Activated naive CD8-positive, alpha-beta T cell treated with anti-CD3 and anti-CD28 coated beads, Interleukin-2, amount 10 ng/mL, durations not matched to agents 7 days and 5 days (primary cell): Measurements from ENCODE around the gene ZBTB18. TPM values are rescaled to one million over a fixed set of nuclear protein-coding genes. Genes with fewer than 3 reads are reported as not detected.
A peak's percentile ranks its signal among the peaks of the same experiment; 100 is the strongest.
"Not testable (repeated sequence)": the region's sequence is repeated elsewhere in the genome, so short reads cannot be mapped to it uniquely, and the experiment has no call there.

Experiments
- ATAC-seq: fragments of 150-1000 bp; cut with Tn5 transposase; one replicate; pipeline ENCODE4 v1.10.0; 2021; ENCODE audit warnings: low read depth, moderate library complexity
- POLR2A ChIA-PET: fragments of 350-600 bp; sonication (Branson Sonifier 250); formaldehyde crosslinking; loops from one replicate; lab custom pipeline; 2021; ENCODE audit warnings: antibody characterized with exemption; lab: Charles Lee
- DNase-seq: peaks from one replicate; pipeline ENCODE4 v3.0.0; 2021
- H3K27ac Mint-ChIP-seq: one replicate; pipeline ENCODE4 v1.8.0; 2022; ENCODE audit warnings: mild to moderate bottlenecking, mixed read lengths
- H3K27me3 Mint-ChIP-seq: one replicate; pipeline ENCODE4 v1.8.0; 2022; ENCODE audit warnings: mild to moderate bottlenecking, moderate library complexity, mixed read lengths
- H3K36me3 Mint-ChIP-seq: one replicate; pipeline ENCODE4 v1.8.0; 2021; ENCODE audit warnings: mild to moderate bottlenecking, mixed read lengths
- H3K4me1 Mint-ChIP-seq: one replicate; pipeline ENCODE4 v1.8.0; 2021; ENCODE audit warnings: mixed read lengths
- H3K4me3 Mint-ChIP-seq: one replicate; pipeline ENCODE4 v1.8.0; 2022; ENCODE audit warnings: mild to moderate bottlenecking, moderate library complexity, mixed read lengths
- H3K9me3 Mint-ChIP-seq: one replicate; pipeline ENCODE4 v1.8.0; 2021; ENCODE audit warnings: mixed read lengths
- total RNA-seq, 2 experiments: library from RNA; stranded (reverse); gene quantifications; one replicate each; pipeline ENCODE4 v1.2.3, GENCODE V29; 2021

ZBTB18 gene
- total RNA-seq, 2 experiments from 2014 or later = 24.7 to 26.5 TPM

- peaks cover 8% of the 10 kb centered on the region for H3K27me3 Mint-ChIP-seq
- ATAC-seq (no peak), DNase-seq (no peak)
- H3K9me3 Mint-ChIP-seq = peaks cover 2% of the 10 kb centered on the region
- H3K27ac Mint-ChIP-seq = no peak overlapping the region
- POLR2A ChIA-PET = no interaction called here
- no peak overlapping the region for H3K4me3 Mint-ChIP-seq
- H3K36me3 Mint-ChIP-seq = no peaks in the 10 kb centered on the region
- H3K4me1 Mint-ChIP-seq = no peaks in the 10 kb centered on the region
These were observed 28.8 kb upstream of the ZBTB18 start for GRCh38 chr1:244022311-244022710.

DNA sequence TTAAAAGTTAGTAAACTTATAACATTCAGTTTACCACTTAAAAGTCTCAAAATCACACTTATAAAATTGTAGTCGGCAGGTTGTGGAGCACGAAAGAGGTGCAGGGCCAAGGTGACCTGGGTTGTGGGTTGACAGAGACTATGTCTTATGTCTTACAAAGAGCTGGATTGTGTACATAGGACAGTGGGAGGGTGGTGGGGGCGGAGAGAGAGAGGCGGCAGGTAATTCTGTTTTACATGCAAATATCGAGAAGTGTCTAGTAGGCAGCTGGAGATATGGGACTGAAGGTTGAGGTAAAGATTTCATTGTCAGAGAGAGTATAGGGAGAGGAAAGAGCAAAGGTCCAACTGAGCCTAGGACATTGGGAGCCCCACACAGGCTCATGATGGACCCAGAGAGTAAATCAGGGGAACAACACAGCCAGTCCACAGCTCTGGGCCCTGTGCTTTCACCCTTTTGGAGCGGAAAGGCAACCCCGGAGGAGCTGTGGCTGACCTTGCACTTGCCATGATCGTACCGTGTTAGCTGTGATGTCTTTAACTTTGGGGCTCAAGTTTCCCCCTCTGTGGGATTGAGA is 28.1 kb upstream of the ZBTB18 start:
- H3K4me3 Mint-ChIP-seq = no peak overlapping the region
- H3K27ac Mint-ChIP-seq = no peak overlapping the region
- POLR2A ChIA-PET = no interaction called here
- ATAC-seq (no peak), DNase-seq (no peak)
- H3K36me3 Mint-ChIP-seq = no peaks in the 10 kb centered on the region
- peaks cover 2% of the 10 kb centered on the region for H3K9me3 Mint-ChIP-seq
- H3K27me3 Mint-ChIP-seq = peaks cover 8% of the 10 kb centered on the region
- no peaks in the 10 kb centered on the region for H3K4me1 Mint-ChIP-seq

DNA sequence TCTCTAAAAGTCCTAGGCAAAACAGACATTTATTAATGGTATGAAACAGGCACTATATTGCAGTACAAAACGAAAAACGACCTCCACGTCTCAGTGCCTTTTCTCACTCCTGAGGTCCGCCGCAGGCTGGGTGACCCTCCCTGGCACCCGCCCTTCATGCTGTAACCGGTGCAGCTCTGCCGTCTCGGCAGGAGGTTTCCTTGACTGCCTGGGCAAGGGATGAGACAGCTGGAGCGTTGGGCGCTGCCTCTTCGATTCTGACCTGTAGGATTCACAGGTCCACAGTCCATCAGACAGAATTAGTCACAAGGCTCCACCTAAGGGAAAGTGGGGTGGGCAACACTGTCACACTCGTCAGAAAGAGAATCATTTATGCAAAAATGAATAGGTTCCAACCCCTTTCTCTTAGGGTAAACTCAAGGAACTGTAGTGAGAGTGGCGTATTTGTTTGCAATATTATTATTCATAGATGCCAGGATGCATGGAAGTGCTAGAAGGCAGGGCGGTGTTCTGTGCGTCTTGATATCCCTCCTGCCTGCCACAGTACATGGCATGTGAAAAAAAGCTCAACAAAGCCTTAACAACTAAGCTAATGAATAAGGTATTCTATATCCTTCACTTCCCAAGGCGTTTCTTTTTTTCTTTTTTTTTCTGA is 23.5 kb upstream of the ZBTB18 start:
- no peaks in the 10 kb centered on the region for H3K36me3 Mint-ChIP-seq
- DNase-seq (no peak), ATAC-seq (no peak)
- no peaks in the 10 kb centered on the region for H3K9me3 Mint-ChIP-seq
- POLR2A ChIA-PET = no interaction called here
- H3K27me3 Mint-ChIP-seq = peaks cover 12% of the 10 kb centered on the region
- no peaks in the 10 kb centered on the region for H3K4me1 Mint-ChIP-seq
- no peak overlapping the region for H3K4me3 Mint-ChIP-seq
- H3K27ac Mint-ChIP-seq = no peak overlapping the region

- POLR2A ChIA-PET = no interaction called here
- Mint-ChIP-seq H3K36me3 (no peaks in the 10 kb centered on the region), H3K27ac (no peak overlapping the region), H3K27me3 (peaks cover 8% of the 10 kb centered on the region), H3K4me3 (no peak overlapping the region), H3K4me1 (no peaks in the 10 kb centered on the region), H3K9me3 (no peaks in the 10 kb centered on the region)
- ATAC-seq (no peak), DNase-seq (no peak)
These were observed 22.4 kb upstream of the ZBTB18 start for GRCh38 chr1:244028701-244029100.

DNA sequence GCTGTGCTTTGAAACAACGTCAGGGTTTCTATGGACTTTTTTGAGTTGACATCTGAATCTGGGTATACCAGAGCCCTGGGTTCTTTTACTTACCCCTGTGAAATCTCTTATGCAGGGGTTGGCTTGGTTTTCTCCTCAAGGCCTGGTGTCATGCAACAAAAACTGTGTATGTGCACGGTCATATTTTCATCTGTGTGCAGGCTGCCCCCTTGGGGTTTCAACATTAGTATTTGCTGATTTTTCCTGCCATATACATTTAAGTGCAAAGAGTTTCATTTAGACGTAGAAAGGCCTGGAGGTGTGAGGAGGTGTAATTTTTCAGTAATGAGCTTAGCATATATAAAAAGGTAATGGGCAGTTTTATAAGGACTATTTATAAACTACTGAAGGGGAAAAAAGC is 22.0 kb upstream of the ZBTB18 start:
- ATAC-seq = no peak
- no peak for DNase-seq
- Mint-ChIP-seq H3K27ac (no peak overlapping the region), H3K9me3 (no peaks in the 10 kb centered on the region), H3K4me1 (no peaks in the 10 kb centered on the region), H3K4me3 (no peak overlapping the region), H3K27me3 (peaks cover 8% of the 10 kb centered on the region), H3K36me3 (no peaks in the 10 kb centered on the region)
- POLR2A ChIA-PET = no interaction called here

GRCh38 chr1:244030481-244031040 is 20.5 kb upstream of the ZBTB18 start:
- no peak for DNase-seq
- no peak overlapping the region for H3K4me3 Mint-ChIP-seq
- POLR2A ChIA-PET = no interaction called here
- no peaks in the 10 kb centered on the region for H3K36me3 Mint-ChIP-seq
- H3K27me3 Mint-ChIP-seq = peaks cover 5% of the 10 kb centered on the region
- H3K9me3 Mint-ChIP-seq = no peaks in the 10 kb centered on the region
- no peaks in the 10 kb centered on the region for H3K4me1 Mint-ChIP-seq
- ATAC-seq = no peak
- H3K27ac Mint-ChIP-seq = no peak overlapping the region

GRCh38 chr1:244035358-244035757 is 15.7 kb upstream of the ZBTB18 start:
- DNase-seq (no peak), ATAC-seq (no peak)
- POLR2A ChIA-PET = no interaction called here
- no peaks in the 10 kb centered on the region for H3K27me3 Mint-ChIP-seq
- no peak overlapping the region for H3K27ac Mint-ChIP-seq
- no peaks in the 10 kb centered on the region for H3K36me3 Mint-ChIP-seq
- H3K9me3 Mint-ChIP-seq = no peaks in the 10 kb centered on the region
- no peaks in the 10 kb centered on the region for H3K4me1 Mint-ChIP-seq
- no peak overlapping the region for H3K4me3 Mint-ChIP-seq

- Mint-ChIP-seq H3K4me1 (no peaks in the 10 kb centered on the region), H3K36me3 (no peaks in the 10 kb centered on the region), H3K9me3 (no peaks in the 10 kb centered on the region), H3K27ac (no peak overlapping the region), H3K27me3 (no peaks in the 10 kb centered on the region), H3K4me3 (no peak overlapping the region)
- DNase-seq (no peak), ATAC-seq (no peak)
- POLR2A ChIA-PET = no interaction called here
These were observed 13.8 kb upstream of the ZBTB18 start for GRCh38 chr1:244037252-244037651.

GRCh38 chr1:244041466-244042120 is 9.5 kb upstream of the ZBTB18 start:
- peaks cover 4% of the 10 kb centered on the region for H3K4me1 Mint-ChIP-seq
- no peak overlapping the region for H3K4me3 Mint-ChIP-seq
- H3K36me3 Mint-ChIP-seq = no peaks in the 10 kb centered on the region
- ATAC-seq (no peak), DNase-seq (no peak)
- no peaks in the 10 kb centered on the region for H3K9me3 Mint-ChIP-seq
- POLR2A ChIA-PET = no interaction called here
- no peak overlapping the region for H3K27ac Mint-ChIP-seq
- H3K27me3 Mint-ChIP-seq = peaks cover 3% of the 10 kb centered on the region

- POLR2A ChIA-PET = no interaction called here
- Mint-ChIP-seq H3K9me3 (no peaks in the 10 kb centered on the region), H3K4me3 (no peak overlapping the region), H3K36me3 (no peaks in the 10 kb centered on the region), H3K27me3 (peaks cover 3% of the 10 kb centered on the region), H3K4me1 (peaks cover 10% of the 10 kb centered on the region), H3K27ac (peak overlapping the region; percentile 64)
- ATAC-seq (no peak), DNase-seq (no peak)
These were observed 8.8 kb upstream of the ZBTB18 start for GRCh38 chr1:244042293-244042692.

DNA sequence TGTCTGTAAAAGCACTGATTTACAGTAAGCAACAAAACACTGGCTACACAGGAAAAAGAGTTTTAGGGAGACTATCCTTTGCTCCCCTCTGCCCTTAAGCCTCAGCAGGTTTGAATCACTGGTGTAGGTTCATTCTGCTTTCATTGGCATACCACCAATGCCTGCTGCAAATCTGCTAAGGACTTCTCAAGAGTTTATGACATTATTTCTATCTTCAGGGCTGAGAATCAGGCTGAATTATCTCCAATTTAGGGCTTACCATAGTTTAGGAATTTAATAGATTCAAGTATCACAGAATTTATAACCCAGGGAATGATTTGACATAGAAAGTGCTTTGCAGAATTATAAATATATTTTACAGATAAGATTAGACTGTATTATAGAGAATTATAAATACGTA is 6.7 kb upstream of the ZBTB18 start:
- Mint-ChIP-seq H3K4me1 (peaks cover 12% of the 10 kb centered on the region), H3K4me3 (no peak overlapping the region), H3K27ac (no peak overlapping the region), H3K27me3 (peaks cover 3% of the 10 kb centered on the region), H3K9me3 (no peaks in the 10 kb centered on the region), H3K36me3 (no peaks in the 10 kb centered on the region)
- DNase-seq (no peak), ATAC-seq (no peak)
- POLR2A ChIA-PET = no interaction called here

GRCh38 chr1:244046254-244046653 is 4.8 kb upstream of the ZBTB18 start:
- not testable (repeated sequence) for DNase-seq, H3K27ac Mint-ChIP-seq, H3K36me3 Mint-ChIP-seq, ATAC-seq, H3K27me3 Mint-ChIP-seq, H3K9me3 Mint-ChIP-seq, H3K4me3 Mint-ChIP-seq
- H3K4me1 Mint-ChIP-seq = peaks cover 29% of the 10 kb centered on the region
- POLR2A ChIA-PET = interaction anchor here (3.8 kb wide), 1 partner anchor 791 kb away, joined by 14 read pairs; the partner anchor contains the start of genes CEP170 and SDCCAG8

GRCh38 chr1:244046907-244047611 is 4.0 kb upstream of the ZBTB18 start:
- peak overlapping the region; percentile 100 for H3K27ac Mint-ChIP-seq
- no peaks in the 10 kb centered on the region for H3K9me3 Mint-ChIP-seq
- H3K4me3 Mint-ChIP-seq = peak overlapping the region; percentile 94
- ATAC-seq = no peak
- H3K36me3 Mint-ChIP-seq = peaks cover 2% of the 10 kb centered on the region
- no peak for DNase-seq
- H3K27me3 Mint-ChIP-seq = peaks cover 3% of the 10 kb centered on the region
- H3K4me1 Mint-ChIP-seq = peaks cover 32% of the 10 kb centered on the region
- POLR2A ChIA-PET = interaction anchor here (1.0 to 3.8 kb wide), 7 partner anchors 12 to 792 kb away, joined by 3 to 14 read pairs (median 5); partner anchors contain the start of genes AKT3, CEP170 and SDCCAG8
